GM12864 (cell line): ENCODE measurements around the gene SYTL2.

Experiments used
- DNase-seq: peaks from one replicate; pipeline ENCODE4 v3.0.0-alpha.2; 2011; ENCODE audit warnings: low read depth
- H3K4me3 ChIP-seq: 2 replicates; pipeline ENCODE4 v1.5.1; 2011; ENCODE audit warnings: mild to moderate bottlenecking, low read depth, low read length, control low read depth
- CTCF ChIP-seq: IDR thresholded peaks from 2 replicates; pipeline ENCODE4 v1.5.1; 2011; ENCODE audit warnings: low read depth, mild to moderate bottlenecking, moderate library complexity, low read length, control low read depth, inconsistent platforms; ENCODE audit errors: missing control alignments

Gene SYTL2

GRCh38 chr11:85694385-85694980, 116.5 kb downstream of the SYTL2 start:
- no peak for DNase-seq
- peak; percentile 27 for TF ChIP-seq CTCF
- no peak overlapping the region for H3K4me3 ChIP-seq

GRCh38 chr11:85685820-85686459, 125.0 kb downstream of the SYTL2 start, which contains the start of gene CCDC89:
CCDC89 (minus strand) TSS chr11:85686195; CDS start chr11:85686130, 65 bp downstream.
- no peak for DNase-seq
- TF ChIP-seq CTCF, result no peak
- H3K4me3 ChIP-seq, result no peak within 1 kb of the TSS

GRCh38 chr11:85685125-85685819, 125.7 kb downstream of the SYTL2 start:
- TF ChIP-seq CTCF, result no peak
- no peak overlapping the region for H3K4me3 ChIP-seq
- DNase-seq, result no peak

GRCh38 chr11:85682330-85683305, 128.3 kb downstream of the SYTL2 start:
- peak overlapping the region; percentile 71 for H3K4me3 ChIP-seq
- no peak for DNase-seq
- TF ChIP-seq CTCF, result no peak

GRCh38 chr11:85680897-85681296, 130.0 kb downstream of the SYTL2 start:
- TF ChIP-seq CTCF, result no peak
- DNase-seq, result no peak
- H3K4me3 ChIP-seq, result no peak overlapping the region

GRCh38 chr11:85679576-85679975, 131.4 kb downstream of the SYTL2 start:
- no peak for DNase-seq
- TF ChIP-seq CTCF, result no peak
- H3K4me3 ChIP-seq, result no peak overlapping the region
